Transverse colon (tissue), 3 donors: ENCODE results near the gene CTNNBL1.

Experiments used
- POLR2A ChIP-seq: fragments of 450-650 bp; IDR thresholded peaks from one replicate; pipeline ENCODE4 v1.6.1; 2016; ENCODE audit warnings: antibody characterized with exemption, mild to moderate bottlenecking, moderate library complexity
- TF ChIP-seq, protein P1 (sequence below), 5 experiments: fragments of 200-600 bp in 3 of 5; fragments of 450-650 bp in 2 of 5; sonication (generic) in 3 of 5; IDR thresholded peaks; 1 replicate in 2 of 5; 2 replicates in 3 of 5; pipeline ENCODE4 v1.5.1; 2016 to 2017; ENCODE audit warnings: antibody characterized with exemption in 5 of 5, inconsistent platforms in 3 of 5, mild to moderate bottlenecking in 2 of 5, moderate library complexity in 1 of 5

DNA sequence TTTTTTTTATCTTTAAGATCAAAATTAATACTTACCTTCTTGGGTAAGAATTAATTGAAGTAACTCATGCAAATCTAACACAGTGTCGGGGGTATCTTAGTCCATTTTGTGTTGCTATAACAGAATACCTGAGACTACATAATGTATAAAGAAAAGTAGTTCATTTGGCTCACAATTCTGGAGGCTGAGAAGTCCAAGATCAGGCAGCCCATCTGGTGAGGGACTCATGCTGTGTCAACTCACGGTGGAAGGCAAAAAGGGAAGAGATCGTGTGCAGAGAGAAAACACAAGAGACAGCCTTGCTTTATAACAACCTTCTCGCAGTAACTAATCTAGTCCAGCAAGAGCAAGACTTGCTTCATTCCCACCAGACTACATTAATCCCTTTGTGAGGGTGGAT, 116.2 kb downstream of the CTNNBL1 start:
- TF ChIP-seq POLR2A = no peak
- TF ChIP-seq, protein P1, sequence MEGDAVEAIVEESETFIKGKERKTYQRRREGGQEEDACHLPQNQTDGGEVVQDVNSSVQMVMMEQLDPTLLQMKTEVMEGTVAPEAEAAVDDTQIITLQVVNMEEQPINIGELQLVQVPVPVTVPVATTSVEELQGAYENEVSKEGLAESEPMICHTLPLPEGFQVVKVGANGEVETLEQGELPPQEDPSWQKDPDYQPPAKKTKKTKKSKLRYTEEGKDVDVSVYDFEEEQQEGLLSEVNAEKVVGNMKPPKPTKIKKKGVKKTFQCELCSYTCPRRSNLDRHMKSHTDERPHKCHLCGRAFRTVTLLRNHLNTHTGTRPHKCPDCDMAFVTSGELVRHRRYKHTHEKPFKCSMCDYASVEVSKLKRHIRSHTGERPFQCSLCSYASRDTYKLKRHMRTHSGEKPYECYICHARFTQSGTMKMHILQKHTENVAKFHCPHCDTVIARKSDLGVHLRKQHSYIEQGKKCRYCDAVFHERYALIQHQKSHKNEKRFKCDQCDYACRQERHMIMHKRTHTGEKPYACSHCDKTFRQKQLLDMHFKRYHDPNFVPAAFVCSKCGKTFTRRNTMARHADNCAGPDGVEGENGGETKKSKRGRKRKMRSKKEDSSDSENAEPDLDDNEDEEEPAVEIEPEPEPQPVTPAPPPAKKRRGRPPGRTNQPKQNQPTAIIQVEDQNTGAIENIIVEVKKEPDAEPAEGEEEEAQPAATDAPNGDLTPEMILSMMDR (IDR thresholded peaks at IDR 0.05) = no peak
